Skeletal muscle cell (primary cell): Measurements from ENCODE around the gene TRPC4AP.

ENCODE experiments used
- DNase-seq: peaks from one replicate; pipeline ENCODE4 v3.0.0-alpha.2; 2010; ENCODE audit warnings: low read depth
- H3K4me3 ChIP-seq: 2 replicates; pipeline ENCODE4 v1.5.1; 2011; ENCODE audit warnings: low read depth, mild to moderate bottlenecking, control low read depth, low read length, moderate library complexity

Gene TRPC4AP

DNA sequence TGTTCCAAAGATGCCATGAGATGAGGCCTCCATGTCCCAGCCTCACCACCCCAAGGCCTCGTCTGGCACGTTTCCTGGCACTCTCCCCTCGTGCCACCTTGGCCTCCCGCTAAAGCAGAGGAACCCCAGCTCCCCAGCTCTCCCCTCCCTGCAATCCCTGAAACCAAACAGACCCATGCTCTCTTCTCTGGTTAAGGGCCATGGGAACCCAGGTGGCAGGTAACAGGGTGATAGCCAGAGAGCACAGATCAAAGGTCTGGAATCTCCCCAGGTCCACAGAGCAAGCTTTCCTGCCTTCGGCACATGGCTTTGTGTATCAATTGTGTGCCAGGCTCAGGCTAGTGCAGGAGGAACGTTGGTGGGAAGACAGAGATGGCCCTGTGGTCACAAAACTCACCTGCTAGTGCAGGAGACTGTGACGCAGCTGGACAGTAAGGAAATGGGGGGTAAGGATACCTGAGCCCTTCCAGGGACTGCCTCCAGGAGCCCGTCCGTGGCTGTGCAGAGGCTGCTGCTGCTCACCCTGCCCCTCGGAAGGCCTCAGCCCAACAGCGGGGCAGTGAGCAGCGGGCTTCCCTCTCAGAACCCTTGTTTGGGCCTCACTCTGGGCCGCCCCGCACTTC, 98.0 kb downstream of the TRPC4AP start:
- DNase-seq, result no peak
- H3K4me3 ChIP-seq, result no peak overlapping the region

DNA sequence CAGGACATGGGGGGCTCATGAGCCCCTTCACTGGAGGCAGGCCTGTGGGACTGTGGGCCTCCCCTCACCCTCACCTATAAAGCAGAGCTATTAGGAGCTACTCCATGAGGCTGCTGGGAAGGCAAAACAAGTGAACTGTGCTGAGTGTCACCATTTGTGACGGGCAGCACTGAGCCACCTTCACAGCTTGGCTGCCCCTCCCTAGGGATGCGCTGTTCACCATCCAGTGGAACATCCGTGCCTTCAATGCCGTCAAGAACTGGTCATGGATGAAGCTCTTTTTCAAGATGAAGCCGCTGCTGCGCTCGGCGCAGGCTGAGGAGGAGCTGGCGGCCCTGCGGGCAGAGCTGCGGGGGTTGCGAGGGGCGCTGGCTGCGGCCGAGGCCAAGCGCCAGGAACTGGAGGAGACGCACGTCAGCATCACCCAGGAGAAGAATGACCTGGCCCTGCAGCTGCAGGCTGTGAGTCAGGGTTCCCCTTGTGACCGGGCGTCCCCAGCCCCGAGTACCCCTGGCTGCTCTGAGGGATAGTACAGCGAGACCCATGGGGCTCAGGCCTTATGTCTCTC, 98.6 kb downstream of the TRPC4AP start:
- H3K4me3 ChIP-seq, result no peak overlapping the region
- DNase-seq, result no peak

DNA sequence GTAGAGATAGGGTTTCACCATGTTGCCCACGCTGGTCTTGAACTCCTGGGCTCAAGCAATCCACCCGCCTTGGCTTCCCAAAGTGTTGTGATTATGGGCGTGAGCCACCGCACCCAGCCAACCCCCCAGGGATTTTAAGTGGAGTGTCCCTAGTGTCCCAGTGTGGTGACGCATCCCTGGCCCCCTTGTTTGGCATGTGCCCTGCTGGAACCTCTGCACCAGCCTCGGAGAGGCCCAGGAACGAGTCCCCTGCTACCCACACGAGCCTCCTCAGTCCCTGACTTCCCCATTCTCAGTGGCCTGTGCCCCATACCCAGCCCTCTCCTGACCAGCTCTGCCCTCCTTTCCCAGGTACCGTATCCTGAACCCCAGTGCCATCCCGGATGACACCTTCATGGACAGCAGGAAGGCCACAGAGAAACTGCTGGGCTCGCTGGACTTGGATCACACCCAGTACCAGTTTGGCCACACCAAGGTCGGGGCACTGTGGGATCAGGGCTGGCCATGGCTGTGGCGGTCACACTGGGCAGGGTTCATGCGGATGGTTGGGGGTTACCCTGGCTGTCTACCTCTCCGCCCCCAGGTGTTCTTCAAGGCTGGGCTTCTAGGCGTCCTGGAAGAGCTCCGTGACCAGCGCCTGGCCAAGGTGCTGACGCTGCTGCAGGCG, 99.7 kb downstream of the TRPC4AP start:
- no peak overlapping the region for H3K4me3 ChIP-seq
- DNase-seq, result no peak

DNA sequence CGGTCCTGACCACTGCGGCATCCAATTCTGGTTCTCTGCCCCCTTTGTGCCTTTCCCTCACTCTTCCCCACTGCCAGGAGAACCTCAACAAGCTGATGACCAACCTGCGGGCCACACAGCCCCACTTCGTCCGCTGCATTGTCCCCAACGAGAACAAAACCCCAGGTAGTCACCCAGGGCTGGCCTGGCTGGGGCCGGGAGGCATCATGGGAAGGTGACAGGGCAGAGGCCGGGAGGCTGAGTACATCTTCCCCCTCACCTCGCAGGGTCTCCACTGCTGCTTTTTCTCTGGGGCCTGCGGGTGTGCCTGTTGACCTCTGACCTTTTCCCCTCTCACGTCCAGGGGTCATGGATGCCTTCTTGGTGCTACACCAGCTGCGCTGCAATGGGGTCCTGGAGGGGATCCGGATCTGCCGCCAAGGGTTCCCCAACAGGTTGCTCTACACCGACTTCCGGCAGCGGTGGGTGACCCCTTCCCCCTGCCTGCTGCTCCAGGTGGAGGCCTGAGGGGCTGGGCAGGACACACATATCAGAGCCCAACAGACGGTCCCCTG, 101.9 kb downstream of the TRPC4AP start:
- DNase-seq, result no peak
- H3K4me3 ChIP-seq, result no peak overlapping the region

DNA sequence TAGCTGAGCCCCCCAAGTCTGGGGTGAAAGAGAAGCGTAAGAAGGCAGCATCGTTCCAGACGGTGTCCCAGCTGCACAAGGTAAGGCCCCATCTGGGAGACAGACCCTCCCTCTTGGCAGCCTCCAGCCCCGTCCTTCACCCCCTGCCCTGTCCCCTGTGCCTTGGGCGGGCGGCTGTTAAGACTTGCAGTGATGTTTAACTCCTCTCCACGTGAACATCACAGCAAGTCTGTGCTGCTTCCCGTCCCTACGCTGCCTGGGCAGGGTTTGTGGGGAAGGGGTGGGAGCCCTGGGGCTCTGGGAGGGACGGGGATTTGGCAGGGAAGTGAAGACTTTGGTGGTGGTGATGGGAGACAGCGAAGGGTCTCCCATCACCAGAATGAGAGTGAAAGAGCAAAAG, 102.4 kb downstream of the TRPC4AP start:
- no peak for DNase-seq

DNA sequence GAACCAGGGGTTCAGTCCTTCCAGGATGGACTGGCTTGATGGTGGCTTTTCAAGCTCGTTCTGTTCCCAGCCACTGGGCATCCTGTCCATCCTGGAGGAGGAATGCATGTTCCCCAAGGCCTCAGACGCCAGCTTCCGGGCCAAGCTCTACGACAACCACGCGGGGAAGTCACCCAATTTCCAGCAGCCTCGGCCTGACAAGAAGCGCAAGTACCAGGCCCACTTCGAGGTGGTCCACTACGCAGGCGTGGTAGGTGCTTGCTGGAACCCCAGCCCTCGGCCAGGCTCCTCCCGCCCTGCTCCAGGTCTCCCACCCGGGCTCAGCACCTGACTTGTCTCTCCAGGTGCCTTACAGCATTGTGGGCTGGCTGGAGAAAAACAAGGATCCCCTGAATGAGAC, 102.9 kb downstream of the TRPC4AP start:
- no peak overlapping the region for H3K4me3 ChIP-seq
- no peak for DNase-seq

More for the DNA sequence above, 102.4 kb downstream of the TRPC4AP start:
- H3K4me3 ChIP-seq, result no peak overlapping the region

DNA sequence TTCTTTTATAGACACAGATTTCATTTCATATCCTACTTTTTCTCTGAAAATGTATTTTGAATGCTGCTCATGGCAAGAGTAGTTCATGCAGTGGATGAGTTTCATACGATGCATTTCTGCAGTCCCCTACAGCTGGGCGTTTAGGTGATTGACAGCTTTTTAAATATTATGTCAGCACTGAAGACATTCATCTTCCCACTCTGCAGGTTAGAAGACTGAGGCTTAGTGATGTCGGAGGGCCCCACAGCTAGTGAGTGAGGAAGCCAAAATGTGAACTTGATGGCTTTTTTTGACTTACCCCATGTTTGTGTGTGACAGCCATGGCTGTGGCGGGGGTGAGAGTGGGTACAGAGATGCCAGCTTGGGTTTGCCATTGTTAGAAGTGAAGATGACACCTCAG, 103.5 kb downstream of the TRPC4AP start:
- no peak for DNase-seq

DNA sequence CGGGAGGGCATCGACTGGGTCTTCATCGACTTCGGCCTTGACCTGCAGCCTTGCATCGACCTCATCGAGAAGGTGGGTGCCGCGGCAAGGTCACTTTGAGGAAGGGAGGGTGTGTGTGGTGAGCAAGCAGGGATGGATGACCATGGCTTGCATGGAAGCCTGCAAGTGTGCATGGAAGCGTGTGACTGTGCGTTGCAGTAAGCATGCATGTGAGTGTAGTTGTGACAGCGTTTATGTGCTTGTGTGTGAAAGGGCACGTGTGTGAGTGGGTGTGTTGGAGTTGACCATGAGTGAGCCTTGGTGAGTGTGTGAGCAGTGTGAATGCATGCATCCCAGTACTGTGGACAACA, 104.4 kb downstream of the TRPC4AP start:
- DNase-seq, result no peak
- no peak overlapping the region for H3K4me3 ChIP-seq

More for the DNA sequence above, 103.5 kb downstream of the TRPC4AP start:
- H3K4me3 ChIP-seq, result no peak overlapping the region

DNA sequence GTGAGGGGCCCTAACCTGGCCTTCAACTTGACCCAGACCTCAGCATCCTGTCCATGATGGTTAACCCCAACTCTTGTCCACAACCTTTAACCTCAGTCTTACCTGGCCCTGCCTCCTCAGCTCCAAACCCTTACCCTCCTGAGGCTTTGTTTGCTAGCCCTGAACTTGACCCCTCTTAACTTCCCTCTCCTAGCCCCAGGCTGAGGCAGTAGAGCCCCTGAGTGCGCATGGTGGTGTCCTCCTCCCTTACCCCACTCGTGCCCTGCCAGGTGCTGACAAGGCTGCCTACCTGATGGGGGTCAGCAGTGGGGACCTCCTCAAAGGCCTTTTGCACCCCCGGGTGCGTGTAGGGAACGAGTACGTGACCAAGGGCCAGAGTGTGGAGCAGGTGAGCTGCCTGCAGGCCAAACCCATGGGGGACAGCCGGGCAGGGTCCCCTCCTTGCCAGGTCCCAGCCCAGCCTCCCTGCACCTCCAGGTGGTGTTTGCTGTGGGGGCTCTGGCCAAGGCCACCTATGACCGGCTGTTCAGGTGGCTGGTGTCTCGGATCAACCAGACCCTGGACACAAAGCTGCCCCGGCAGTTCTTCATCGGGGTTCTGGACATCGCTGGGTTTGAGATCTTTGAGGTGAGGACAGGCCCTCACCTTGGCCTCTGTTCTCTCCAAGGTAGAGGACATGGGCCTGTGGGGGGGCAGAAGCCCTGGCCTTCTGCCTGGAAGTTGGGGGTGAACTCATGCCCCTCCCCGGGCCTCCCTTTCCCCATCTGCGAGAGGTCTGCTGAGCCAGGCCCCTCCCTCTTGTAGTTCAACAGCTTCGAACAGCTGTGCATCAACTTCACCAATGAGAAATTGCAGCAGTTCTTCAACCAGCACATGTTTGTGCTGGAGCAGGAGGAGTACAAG, 105.1 kb downstream of the TRPC4AP start:
- no peak for DNase-seq
- H3K4me3 ChIP-seq, result no peak overlapping the region

DNA sequence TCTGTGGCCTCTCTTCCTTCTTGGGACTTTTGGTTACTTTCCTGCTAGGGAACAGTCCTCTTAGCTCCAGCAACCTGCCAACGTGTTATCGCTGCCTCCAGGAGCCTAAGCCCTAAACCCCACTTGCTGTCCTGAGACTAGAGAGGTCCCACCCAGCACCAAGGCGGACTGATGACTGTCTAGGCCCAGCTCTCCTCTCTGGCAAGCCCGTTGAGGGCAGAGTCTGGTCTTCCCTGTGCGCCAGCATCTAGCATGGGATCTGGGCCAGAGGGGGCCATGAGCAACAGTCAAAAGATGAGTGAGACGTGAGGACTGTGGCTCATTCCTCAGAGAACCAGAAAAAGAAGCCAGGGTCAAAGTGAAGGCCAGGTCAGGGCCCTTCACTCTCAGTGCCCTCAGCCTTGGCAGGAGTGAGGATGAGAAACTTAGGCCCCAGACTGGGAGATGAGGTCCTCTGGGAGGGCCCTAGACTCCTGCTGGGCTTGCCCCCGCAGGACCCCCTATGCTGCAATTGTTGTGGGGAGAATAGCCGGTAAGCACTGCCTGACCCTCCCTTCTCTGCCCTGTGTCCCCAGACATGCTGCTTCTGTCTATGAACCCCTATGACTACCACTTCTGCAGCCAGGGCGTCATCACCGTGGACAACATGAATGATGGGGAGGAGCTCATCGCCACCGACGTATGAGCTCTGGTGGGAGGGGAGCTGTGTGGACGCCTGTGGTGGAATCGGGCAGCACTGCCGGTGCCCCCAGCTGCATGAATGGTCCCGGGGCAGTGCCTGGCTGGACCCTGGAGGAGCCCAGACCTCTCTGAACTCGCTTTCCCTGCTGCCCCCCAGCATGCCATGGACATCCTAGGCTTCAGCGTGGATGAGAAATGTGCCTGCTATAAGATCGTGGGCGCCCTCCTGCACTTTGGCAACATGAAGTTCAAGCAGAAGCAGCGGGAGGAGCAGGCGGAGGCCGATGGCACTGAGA, 106.0 kb downstream of the TRPC4AP start:
- DNase-seq, result no peak
- no peak overlapping the region for H3K4me3 ChIP-seq

DNA sequence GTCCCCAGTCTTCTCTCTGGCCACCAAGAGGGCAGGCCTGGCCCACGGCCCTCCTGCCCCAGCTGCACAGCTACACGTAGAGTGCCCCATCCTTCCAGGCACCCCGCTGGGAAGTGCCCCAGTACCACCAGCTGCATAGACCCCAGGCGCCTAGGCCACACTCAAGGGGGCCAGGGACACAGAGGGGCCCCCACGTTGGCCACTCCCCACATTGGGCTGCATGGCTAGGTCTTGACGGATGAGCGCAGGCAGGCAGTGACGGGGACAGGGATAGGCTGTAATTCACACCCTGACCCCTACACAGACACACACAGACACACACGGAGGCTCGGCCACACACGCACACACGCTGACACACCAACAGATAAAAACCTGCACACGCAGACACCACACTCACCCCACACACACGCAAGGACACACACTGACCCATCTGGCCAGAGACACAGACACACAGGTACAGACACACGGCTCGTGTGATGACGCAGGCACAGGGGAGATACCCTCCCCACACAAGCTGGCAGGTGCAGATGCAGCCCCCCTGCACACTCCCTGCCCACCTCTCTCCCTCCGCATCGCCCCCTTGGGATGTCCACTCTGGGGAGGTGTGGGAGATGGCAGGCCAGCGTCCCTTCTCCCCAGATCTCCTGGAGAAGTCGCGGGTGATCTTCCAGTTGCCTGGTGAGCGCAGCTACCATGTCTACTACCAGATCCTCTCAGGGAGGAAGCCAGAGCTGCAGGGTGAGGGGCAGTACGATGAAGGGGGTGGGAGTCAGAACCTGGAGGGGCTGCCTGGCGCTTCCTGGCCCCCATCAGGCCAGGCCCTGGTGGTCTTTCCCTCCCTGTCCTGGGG, 106.9 kb downstream of the TRPC4AP start:
- no peak for DNase-seq
- H3K4me3 ChIP-seq, result no peak overlapping the region

DNA sequence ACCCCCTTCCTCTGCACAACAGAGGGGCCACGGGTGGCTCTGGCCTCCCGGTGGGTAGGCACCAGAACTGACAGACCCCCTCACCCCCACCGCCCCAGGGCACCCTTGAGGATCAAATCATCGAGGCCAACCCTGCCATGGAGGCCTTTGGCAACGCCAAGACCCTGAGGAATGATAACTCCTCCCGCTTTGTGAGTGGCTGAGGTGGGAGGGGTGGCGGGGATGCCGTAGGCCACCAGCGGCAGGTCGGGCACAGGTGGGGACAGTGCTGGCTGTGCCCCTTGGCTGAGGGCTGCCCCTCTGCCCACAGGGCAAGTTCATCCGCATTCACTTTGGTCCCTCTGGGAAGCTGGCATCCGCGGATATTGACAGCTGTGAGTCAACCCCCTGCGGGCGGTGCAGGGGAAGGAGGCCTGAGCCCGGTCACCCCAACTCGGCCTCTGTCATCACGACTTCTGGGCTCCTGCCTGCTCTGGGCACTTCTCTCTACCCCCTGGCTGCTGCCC, 107.8 kb downstream of the TRPC4AP start:
- no peak for DNase-seq
- H3K4me3 ChIP-seq, result no peak overlapping the region

DNA sequence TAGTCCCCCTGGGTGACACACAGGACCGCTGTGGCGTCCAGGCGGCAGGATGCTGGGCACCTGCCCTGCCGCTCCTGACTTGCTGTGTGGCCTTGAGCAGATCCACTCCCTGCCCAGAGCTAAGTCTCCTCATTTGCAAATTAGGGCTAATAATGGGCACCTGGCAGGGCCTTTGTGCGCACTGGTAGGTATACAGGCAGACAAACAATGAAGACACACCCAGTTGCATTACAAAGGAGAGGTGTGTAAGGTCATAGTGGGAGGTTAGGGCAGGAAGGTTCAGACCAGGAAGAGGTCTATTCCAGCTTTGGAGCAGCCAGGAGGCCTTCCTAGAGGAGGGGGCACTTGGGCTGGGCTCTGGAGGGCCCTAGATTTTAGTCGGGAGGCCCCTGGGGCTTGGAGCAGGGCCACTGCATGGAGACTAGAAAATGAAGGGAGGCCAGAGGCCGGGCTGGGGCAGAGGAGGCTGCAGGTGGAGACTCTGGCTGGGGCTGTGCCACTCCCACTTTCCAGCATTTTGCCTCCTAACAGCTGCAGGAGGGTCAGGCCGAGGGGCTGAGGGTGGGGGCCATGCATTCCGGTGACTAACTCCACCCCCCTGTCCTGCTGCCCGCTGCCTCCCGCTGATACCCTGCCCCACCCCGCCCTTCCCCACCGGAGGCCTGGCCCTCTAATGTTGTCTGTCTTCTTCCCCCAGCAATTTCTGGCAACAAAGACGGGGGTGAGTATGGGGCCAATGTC, 108.4 kb downstream of the TRPC4AP start:
- DNase-seq, result no peak
- H3K4me3 ChIP-seq, result no peak overlapping the region

DNA sequence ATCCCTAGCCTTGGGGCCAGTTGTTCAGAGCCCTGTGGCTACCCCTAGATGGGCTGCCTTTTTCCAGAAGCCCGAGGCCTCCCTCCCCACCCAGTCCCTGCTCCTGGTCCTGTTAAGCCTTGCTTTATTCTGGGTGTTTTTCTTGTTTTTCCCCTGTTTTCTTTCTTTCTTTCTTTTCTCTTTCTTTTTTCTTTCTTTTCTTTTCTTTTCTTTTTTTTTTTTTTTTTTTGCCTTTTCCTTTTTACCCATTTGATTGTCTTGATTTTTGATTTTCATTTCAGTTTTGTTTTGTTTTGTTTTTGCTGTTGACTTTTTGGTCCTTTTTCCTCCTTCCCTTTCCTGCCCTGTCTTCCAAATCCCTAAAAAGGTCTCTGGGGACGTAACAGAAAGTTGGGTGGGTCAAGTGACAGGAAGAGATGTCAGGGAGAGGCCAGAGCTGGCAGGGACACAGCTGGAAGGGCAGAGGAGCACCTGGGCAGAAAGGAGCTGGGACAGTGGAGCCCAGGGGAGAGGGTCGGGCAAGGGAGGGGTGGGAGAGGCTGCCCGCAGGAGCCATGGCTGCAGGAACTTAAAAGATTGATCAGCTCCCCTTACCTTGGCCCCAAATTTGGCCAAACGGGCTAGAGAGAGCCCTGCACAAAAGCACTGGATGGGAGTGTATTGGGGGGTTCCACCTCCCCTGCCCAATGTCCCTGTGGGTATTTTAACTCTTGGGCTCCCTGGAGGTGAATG, 109.4 kb downstream of the TRPC4AP start:
- DNase-seq, result no peak
- H3K4me3 ChIP-seq, result no peak overlapping the region

DNA sequence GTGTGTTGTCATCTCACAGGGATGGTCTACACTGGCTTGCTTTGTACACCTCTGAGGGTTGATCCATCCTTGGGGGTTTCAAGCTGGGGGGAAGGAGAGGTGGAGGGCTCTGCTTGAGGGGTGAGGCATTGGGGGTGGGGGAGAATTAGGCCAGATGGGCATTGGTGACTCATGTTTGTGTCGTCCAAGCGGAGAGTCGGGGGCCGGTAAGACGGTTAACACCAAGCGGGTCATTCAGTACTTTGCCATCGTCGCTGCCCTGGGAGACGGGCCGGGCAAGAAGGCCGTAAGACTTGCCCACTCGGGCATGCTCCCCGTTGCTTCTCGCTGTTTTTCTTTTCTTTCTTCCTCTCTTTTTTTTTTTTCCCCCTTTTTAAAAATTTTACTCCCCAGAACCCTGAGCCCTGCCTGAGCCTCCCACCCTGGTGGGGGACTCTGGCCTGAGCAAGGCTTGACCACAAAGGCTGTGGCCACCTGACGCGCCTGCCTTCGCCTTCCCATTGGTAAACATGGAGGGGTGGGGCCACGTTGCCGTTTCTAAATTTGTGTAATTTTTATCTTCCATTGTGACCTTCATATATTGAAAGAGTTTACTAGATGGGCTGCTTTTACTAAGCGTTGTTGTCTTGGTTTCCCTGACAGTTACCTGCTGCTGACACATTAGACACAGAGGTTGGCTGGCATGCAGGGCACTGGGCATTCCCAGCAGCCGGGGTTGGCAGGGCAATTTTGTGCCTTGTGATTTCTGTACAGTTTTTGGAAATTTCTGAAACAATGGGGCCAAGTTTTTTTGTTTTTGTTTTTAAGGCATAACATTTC, 110.1 kb downstream of the TRPC4AP start:
- H3K4me3 ChIP-seq, result no peak overlapping the region
- DNase-seq, result no peak
